Measurements from ENCODE around the gene SLC49A3. TPM values are rescaled to one million over a fixed set of nuclear protein-coding genes. Genes with fewer than 3 reads are reported as not detected.
"Not testable (repeated sequence)": the region's sequence is repeated elsewhere in the genome, so short reads cannot be mapped to it uniquely, and the experiment has no call there.

The SLC49A3 gene
- total RNA-seq, 1 donor from 2014 or later: 2.3 TPM

DNA sequence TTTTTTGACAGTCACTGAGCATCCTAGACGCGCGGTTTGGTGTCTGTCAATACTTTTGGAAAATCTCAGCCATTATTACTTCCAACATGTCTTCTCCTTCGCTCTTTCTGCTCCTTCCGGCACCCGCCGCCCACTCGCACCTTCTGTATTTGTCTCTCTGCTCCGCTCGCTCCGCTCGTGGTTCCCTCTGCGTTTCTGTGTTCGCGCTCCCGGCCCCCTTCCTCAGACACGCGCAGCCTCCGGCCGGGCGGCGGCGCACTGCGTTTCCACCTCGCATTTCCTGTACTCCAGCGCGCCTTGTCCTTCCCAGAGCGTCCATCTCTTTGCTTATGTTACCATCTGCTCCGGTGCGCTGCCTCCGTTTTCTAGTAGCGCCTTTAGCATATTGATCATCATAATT is 42.5 kb downstream of the SLC49A3 start:
- ATAC-seq (ENCODE audit: low read depth) (no peak), DNase-seq (no peak)
- ChIA-PET CTCF (no interaction called here), POLR2A (no interaction called here)
- intact Hi-C loops (cut with micrococcal nuclease): no loop called here
- TF ChIP-seq, protein P1, sequence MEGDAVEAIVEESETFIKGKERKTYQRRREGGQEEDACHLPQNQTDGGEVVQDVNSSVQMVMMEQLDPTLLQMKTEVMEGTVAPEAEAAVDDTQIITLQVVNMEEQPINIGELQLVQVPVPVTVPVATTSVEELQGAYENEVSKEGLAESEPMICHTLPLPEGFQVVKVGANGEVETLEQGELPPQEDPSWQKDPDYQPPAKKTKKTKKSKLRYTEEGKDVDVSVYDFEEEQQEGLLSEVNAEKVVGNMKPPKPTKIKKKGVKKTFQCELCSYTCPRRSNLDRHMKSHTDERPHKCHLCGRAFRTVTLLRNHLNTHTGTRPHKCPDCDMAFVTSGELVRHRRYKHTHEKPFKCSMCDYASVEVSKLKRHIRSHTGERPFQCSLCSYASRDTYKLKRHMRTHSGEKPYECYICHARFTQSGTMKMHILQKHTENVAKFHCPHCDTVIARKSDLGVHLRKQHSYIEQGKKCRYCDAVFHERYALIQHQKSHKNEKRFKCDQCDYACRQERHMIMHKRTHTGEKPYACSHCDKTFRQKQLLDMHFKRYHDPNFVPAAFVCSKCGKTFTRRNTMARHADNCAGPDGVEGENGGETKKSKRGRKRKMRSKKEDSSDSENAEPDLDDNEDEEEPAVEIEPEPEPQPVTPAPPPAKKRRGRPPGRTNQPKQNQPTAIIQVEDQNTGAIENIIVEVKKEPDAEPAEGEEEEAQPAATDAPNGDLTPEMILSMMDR (IDR thresholded peaks at IDR 0.05): no peak
- Mint-ChIP-seq H3K27ac (no peak overlapping the region), H3K4me1 (no peaks in the 10 kb centered on the region), H3K9me3 (peaks cover 5% of the 10 kb centered on the region), H3K4me3 (no peak overlapping the region), H3K36me3 (ENCODE audit: low read depth) (no peaks in the 10 kb centered on the region), H3K27me3 (peaks cover 8% of the 10 kb centered on the region)

DNA sequence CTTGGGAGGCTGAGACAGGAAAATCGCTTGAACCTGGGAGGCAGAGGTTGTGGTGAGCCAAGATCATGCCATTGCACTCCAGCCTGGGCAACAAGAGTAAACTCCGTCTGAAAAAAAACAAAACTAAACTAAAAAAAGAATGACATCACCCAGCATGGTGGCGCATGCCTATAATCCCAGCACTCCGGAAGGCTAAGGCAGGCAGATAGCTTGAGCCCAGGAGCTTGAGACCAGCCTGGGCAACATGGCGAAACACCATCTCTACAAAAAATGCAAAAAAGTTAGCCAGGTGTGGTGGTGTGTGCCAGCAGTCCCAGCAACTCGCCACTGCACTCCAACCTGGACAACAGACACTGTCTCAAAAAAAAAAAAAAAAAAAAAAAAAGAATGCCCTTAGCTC is 46.6 kb downstream of the SLC49A3 start:
- H3K4me1 Mint-ChIP-seq; H3K36me3 Mint-ChIP-seq (ENCODE audit: low read depth); H3K27me3 Mint-ChIP-seq; H3K4me3 Mint-ChIP-seq; ATAC-seq (ENCODE audit: low read depth); H3K27ac Mint-ChIP-seq; DNase-seq; intact Hi-C loops (cut with micrococcal nuclease); H3K9me3 Mint-ChIP-seq; POLR2A ChIA-PET: not testable (repeated sequence)
- CTCF ChIA-PET: interaction anchor here (0.7 kb wide), 1 partner anchor 9 kb away, joined by 3 read pairs; no protein-coding TSS in a partner anchor

DNA sequence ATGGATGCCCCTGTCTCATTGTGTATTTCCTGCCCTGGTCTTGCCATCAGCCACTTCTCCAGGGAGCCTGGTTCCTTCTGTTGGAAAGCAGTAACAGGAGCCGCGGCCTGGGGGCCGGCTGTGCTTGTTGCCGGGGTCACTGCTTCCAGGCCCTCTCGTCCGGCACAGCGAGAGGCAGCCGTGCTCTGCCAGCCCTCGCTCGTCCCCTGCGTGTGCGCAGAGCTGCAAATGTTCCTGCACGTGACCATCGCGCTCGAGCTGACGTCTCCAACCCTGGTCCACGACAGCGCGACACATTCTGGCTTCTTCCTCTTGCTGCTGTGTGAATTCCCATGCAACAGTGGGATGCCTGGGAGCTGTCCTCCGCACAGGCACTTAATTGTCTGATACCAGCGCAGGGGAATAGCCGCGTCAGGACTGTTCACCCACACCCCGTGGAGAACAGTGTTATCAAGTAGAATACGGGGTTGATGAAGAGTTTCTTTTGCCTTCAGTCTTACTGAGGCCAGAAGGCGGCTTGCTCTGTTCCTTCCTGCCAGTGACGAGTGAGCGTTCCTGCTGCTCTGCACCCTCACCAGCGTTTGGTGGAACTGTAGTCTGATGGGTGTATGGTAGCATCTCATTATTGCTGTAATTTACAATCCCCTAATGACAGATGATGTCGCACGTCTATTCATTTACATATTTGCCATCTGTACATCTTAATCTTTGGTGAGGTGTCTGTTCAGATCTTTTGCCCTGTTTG is 51.2 kb downstream of the SLC49A3 start:
- Mint-ChIP-seq H3K27ac (no peak overlapping the region), H3K4me1 (no peaks in the 10 kb centered on the region), H3K4me3 (no peak overlapping the region), H3K27me3 (peaks cover 5% of the 10 kb centered on the region), H3K9me3 (peaks cover 3% of the 10 kb centered on the region), H3K36me3 (ENCODE audit: low read depth) (no peaks in the 10 kb centered on the region)
- DNase-seq: no peak
- POLR2A ChIA-PET: no interaction called here
- no peak for ATAC-seq (ENCODE audit: low read depth)
- TF ChIP-seq, protein P1 (IDR thresholded peaks at IDR 0.05): no peak
- intact Hi-C loops (cut with micrococcal nuclease): no loop called here
- CTCF ChIA-PET: no interaction called here

DNA sequence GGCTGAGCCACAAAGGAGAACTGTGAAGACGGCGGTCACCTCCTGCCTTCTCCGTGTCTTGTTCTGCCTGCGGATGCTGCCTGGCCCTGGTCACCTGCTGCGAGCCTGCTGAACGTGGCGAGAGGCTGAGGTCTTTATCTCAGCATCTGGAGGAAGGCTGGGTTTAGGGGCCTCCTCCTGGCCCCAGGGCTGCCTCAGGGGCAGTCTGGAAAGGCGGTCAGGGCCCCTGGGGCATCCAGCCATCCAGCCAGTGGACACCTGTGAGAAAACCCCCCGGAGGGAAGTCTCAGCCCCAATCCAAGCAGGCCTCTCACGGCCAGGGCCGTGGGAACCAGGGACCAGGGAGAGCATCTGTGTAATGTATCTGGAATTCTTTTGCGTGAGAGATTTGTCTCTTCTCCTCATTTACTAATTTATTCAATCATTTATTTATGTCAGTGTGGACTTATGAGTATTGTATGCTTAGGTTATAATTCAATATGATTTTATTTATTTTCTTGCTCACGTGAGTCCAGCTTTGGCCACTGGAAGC is 52.3 kb downstream of the SLC49A3 start:
- H3K36me3 Mint-ChIP-seq (ENCODE audit: low read depth): no peaks in the 10 kb centered on the region
- H3K27ac Mint-ChIP-seq: no peak overlapping the region
- H3K4me3 Mint-ChIP-seq: no peak overlapping the region
- H3K9me3 Mint-ChIP-seq: peaks cover 4% of the 10 kb centered on the region
- DNase-seq (no peak), ATAC-seq (ENCODE audit: low read depth) (no peak)
- ChIA-PET CTCF (no interaction called here), POLR2A (no interaction called here)
- intact Hi-C loops (cut with micrococcal nuclease): no loop called here
- H3K27me3 Mint-ChIP-seq: peaks cover 5% of the 10 kb centered on the region
- TF ChIP-seq, protein P1 (IDR thresholded peaks at IDR 0.05): no peak
- H3K4me1 Mint-ChIP-seq: no peaks in the 10 kb centered on the region

DNA sequence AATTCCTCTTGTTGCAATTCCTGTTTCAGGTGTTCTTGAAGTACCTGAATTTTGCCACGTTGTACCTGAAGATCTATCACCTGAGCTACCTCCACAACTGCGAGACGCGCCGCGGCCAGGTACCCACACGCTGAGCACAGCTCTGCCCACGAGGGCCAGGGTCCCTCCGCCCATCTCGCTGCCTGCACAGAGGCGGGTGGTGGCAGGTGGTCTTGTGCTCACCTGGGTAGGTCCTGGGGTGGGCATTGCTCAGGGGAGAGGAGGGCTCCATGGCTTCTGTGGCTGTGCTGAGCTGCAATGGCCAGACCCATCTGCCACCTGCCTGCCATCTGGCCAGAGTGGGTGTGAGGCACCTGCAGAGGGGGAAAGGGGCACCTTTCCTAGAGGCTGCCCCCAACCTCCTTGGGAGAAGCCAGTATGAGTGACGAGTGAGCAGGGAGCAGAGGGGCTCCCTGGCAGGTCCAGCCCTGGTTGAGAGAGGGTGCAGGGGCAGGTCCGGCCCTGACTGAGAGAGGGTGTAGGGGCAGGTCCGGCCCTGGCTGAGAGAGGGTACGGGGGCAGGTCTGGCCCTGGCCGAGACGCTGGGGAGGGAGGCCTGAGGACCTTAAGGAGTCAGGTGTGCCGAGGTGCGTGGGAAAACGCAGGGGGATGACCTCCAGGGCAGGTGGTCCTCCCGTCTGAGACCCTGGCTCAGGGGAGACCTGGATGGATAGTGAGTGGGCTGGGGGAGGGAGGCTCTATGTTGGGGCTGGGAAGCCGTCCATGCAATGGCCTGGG is 52.9 kb downstream of the SLC49A3 start:
- CTCF ChIA-PET: no interaction called here
- H3K27ac Mint-ChIP-seq: no peak overlapping the region
- POLR2A ChIA-PET: no interaction called here

DNA sequence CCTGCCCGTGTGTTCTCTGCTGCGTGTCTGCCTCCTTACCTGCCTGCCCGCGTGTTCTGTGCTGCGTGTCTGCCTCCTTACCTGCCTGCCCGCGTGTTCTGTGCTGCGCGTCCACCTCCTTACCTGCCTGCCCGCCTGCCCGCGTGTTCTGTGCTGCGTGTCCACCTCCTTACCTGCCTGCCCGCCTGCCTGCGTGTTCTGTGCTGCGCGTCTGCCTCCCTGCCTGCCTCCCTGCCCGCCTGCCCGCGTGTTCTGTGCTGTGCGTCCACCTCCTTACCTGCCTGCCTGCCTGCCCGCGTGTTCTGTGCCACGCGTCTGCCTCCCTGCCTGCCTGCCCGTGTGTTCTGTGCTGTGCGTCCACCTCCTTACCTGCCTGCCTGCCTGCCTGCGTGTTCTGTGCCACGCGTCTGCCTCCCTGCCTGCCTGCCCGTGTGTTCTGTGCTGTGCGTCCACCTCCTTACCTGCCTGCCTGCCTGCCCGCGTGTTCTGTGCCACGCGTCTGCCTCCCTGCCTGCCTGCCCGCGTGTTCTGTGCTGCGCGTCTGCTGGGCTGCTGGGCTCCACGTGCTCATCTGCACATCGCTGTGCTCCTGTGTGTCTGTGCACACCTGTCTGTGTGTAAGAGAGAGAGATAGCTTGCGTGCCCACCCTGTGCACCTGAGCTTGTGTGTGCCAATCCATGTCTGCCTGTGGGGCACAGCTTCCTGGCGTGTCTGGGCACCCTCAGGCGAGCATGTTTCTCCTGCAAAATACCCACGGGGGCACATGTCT is 53.7 kb downstream of the SLC49A3 start:
- POLR2A ChIA-PET; H3K4me1 Mint-ChIP-seq; H3K27me3 Mint-ChIP-seq; H3K27ac Mint-ChIP-seq; CTCF ChIA-PET; H3K9me3 Mint-ChIP-seq; intact Hi-C loops (cut with micrococcal nuclease); H3K4me3 Mint-ChIP-seq; DNase-seq; ATAC-seq (ENCODE audit: low read depth); H3K36me3 Mint-ChIP-seq (ENCODE audit: low read depth): not testable (repeated sequence)

More for the DNA sequence above, 52.9 kb downstream of the SLC49A3 start:
- no peak for DNase-seq
- no peaks in the 10 kb centered on the region for H3K36me3 Mint-ChIP-seq (ENCODE audit: low read depth)
- no peak for ATAC-seq (ENCODE audit: low read depth)
- intact Hi-C loops (cut with micrococcal nuclease): no loop called here
- H3K27me3 Mint-ChIP-seq: peaks cover 3% of the 10 kb centered on the region
- TF ChIP-seq, protein P1 (IDR thresholded peaks at IDR 0.05): no peak
- H3K4me3 Mint-ChIP-seq: no peak overlapping the region
- peaks cover 7% of the 10 kb centered on the region for H3K9me3 Mint-ChIP-seq
- H3K4me1 Mint-ChIP-seq: no peaks in the 10 kb centered on the region
